GM23338 (cell line): ENCODE data around the gene KATNAL1. TPM values are rescaled to one million over a fixed set of nuclear protein-coding genes. Genes with fewer than 3 reads are reported as not detected.

ENCODE experiments used
- EZH2 ChIP-seq: fragments of 200-600 bp; sonication (generic); IDR thresholded peaks from one replicate; pipeline ENCODE4 v1.8.0; 2017; ENCODE audit warnings: antibody characterized with exemption, mild to moderate bottlenecking, low read depth; ENCODE audit not compliant: unreplicated experiment
- JUNB ChIP-seq: IDR thresholded peaks from one replicate; pipeline ENCODE4 v1.6.1; 2016; ENCODE audit warnings: antibody characterized with exemption; ENCODE audit not compliant: unreplicated experiment
- NANOG ChIP-seq: IDR thresholded peaks from 2 replicates; pipeline ENCODE4 v1.6.1; 2016; ENCODE audit warnings: antibody characterized with exemption, borderline replicate concordance
- POLR2AphosphoS5 ChIP-seq: IDR thresholded peaks from 2 replicates; pipeline ENCODE4 v1.6.1; 2016; ENCODE audit warnings: antibody characterized with exemption, low read depth
- STAT1 ChIP-seq: IDR thresholded peaks from one replicate; pipeline ENCODE4 v1.6.1; 2016; ENCODE audit warnings: antibody characterized with exemption; ENCODE audit not compliant: unreplicated experiment
- ZNF331 ChIP-seq: fragments of 250-450 bp; sonication (Bioruptor Pico); IDR thresholded peaks from 2 replicates; pipeline ENCODE4 v1.5.0; 2020; ENCODE audit warnings: low read depth, mild to moderate bottlenecking, moderate library complexity
- polyA plus RNA-seq: library from polyadenylated mRNA; unstranded; fragments of >200 nt; fragmentation: Nextera tagmentation; extraction: Ambion mirVana; gene quantifications from 2 replicates; pipeline ENCODE4 v1.2.1, GENCODE V29; 2016
- total RNA-seq: library from RNA; depleted of rRNA; stranded (reverse); fragments of >200 nt; shearing (Covaris generic); gene quantifications from 2 replicates; pipeline ENCODE4 v1.2.3, GENCODE V29; 2014
- TF ChIP-seq, protein P1 (sequence below): fragments of 250-450 bp; sonication (Bioruptor Pico); IDR thresholded peaks from 2 replicates; pipeline ENCODE4 v1.5.0; 2020; ENCODE audit warnings: mild to moderate bottlenecking, moderate library complexity
- TF ChIP-seq, protein P2 (sequence below), 2 experiments: fragments of 200-600 bp in 1 of 2; sonication (generic) in 1 of 2; conservative IDR thresholded peaks; 2 replicates each; pipeline versions ENCODE4 v1.5.1 to v1.6.1; 2016 to 2017; ENCODE audit warnings: antibody characterized with exemption in 2 of 2, low read depth in 2 of 2, mild to moderate bottlenecking in 2 of 2, moderate library complexity in 1 of 2

The KATNAL1 gene
- total and polyA plus RNA-seq, 2 experiments from 2014 or later = 6.1 to 11.5 TPM

DNA sequence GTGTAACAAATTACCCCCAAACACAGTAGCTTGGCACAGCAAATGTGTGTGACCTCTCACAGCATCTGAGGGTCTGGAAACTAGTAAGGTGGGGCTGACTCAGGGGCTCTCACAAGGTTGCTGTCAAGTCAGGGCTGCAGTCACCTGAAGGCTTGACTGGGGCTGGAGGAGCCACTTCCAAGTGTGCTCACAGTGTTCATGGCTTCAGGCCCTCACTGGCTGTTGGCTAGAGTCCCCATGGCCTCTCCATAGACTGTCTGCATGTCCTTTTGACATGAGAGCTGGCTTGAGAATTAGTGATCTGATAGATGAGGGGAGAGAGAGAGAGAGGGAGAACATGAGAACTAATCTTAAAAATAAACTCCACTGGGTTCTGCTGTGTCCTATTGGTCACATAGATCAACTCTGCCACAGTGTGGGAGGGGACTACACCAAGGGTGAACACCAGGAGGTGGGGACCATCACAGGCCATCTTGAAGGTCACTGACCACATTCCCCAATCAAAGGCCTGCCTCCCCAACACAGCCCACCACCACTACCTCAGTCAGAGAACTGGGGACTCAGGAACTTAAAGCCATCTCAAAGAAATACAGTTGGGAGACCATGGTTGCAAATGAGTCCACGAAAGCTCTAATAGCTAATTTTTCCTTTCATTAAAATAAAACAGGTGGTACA is 38.2 kb upstream of the KATNAL1 start (continued):
- TF ChIP-seq, protein P1, sequence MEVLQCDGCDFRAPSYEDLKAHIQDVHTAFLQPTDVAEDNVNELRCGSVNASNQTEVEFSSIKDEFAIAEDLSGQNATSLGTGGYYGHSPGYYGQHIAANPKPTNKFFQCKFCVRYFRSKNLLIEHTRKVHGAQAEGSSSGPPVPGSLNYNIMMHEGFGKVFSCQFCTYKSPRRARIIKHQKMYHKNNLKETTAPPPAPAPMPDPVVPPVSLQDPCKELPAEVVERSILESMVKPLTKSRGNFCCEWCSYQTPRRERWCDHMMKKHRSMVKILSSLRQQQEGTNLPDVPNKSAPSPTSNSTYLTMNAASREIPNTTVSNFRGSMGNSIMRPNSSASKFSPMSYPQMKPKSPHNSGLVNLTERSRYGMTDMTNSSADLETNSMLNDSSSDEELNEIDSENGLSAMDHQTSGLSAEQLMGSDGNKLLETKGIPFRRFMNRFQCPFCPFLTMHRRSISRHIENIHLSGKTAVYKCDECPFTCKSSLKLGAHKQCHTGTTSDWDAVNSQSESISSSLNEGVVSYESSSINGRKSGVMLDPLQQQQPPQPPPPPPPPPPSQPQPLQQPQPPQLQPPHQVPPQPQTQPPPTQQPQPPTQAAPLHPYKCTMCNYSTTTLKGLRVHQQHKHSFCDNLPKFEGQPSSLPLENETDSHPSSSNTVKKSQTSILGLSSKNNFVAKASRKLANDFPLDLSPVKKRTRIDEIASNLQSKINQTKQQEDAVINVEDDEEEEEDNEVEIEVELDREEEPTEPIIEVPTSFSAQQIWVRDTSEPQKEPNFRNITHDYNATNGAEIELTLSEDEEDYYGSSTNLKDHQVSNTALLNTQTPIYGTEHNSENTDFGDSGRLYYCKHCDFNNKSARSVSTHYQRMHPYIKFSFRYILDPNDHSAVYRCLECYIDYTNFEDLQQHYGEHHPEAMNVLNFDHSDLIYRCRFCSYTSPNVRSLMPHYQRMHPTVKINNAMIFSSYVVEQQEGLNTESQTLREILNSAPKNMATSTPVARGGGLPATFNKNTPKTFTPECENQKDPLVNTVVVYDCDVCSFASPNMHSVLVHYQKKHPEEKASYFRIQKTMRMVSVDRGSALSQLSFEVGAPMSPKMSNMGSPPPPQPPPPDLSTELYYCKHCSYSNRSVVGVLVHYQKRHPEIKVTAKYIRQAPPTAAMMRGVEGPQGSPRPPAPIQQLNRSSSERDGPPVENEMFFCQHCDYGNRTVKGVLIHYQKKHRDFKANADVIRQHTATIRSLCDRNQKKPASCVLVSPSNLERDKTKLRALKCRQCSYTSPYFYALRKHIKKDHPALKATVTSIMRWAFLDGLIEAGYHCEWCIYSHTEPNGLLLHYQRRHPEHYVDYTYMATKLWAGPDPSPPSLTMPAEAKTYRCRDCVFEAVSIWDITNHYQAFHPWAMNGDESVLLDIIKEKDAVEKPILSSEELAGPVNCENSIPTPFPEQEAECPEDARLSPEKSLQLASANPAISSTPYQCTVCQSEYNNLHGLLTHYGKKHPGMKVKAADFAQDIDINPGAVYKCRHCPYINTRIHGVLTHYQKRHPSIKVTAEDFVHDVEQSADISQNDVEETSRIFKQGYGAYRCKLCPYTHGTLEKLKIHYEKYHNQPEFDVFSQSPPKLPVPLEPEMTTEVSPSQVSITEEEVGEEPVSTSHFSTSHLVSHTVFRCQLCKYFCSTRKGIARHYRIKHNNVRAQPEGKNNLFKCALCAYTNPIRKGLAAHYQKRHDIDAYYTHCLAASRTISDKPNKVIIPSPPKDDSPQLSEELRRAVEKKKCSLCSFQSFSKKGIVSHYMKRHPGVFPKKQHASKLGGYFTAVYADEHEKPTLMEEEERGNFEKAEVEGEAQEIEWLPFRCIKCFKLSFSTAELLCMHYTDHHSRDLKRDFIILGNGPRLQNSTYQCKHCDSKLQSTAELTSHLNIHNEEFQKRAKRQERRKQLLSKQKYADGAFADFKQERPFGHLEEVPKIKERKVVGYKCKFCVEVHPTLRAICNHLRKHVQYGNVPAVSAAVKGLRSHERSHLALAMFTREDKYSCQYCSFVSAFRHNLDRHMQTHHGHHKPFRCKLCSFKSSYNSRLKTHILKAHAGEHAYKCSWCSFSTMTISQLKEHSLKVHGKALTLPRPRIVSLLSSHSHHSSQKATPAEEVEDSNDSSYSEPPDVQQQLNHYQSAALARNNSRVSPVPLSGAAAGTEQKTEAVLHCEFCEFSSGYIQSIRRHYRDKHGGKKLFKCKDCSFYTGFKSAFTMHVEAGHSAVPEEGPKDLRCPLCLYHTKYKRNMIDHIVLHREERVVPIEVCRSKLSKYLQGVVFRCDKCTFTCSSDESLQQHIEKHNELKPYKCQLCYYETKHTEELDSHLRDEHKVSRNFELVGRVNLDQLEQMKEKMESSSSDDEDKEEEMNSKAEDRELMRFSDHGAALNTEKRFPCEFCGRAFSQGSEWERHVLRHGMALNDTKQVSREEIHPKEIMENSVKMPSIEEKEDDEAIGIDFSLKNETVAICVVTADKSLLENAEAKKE (CRISPR knock-in tag) = no peak
- TF ChIP-seq EZH2 (no peak), POLR2AphosphoS5 (no peak), NANOG (no peak), ZNF331 (no peak), STAT1 (no peak), JUNB (no peak)
- TF ChIP-seq, protein P2, sequence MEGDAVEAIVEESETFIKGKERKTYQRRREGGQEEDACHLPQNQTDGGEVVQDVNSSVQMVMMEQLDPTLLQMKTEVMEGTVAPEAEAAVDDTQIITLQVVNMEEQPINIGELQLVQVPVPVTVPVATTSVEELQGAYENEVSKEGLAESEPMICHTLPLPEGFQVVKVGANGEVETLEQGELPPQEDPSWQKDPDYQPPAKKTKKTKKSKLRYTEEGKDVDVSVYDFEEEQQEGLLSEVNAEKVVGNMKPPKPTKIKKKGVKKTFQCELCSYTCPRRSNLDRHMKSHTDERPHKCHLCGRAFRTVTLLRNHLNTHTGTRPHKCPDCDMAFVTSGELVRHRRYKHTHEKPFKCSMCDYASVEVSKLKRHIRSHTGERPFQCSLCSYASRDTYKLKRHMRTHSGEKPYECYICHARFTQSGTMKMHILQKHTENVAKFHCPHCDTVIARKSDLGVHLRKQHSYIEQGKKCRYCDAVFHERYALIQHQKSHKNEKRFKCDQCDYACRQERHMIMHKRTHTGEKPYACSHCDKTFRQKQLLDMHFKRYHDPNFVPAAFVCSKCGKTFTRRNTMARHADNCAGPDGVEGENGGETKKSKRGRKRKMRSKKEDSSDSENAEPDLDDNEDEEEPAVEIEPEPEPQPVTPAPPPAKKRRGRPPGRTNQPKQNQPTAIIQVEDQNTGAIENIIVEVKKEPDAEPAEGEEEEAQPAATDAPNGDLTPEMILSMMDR (conservative IDR thresholded peaks at IDR 0.05; ENCODE audit: low read depth in 2 of 2) = no peak
